Myocyte (in vitro differentiated cells): Measurements from ENCODE around the gene WDCP. TPM values are rescaled to one million over a fixed set of nuclear protein-coding genes. Genes with fewer than 3 reads are reported as not detected.

Experiments
- DNase-seq: peaks from one replicate; pipeline ENCODE4 v3.0.0-alpha.2; 2012; ENCODE audit warnings: low read depth
- total RNA-seq: library from RNA; depleted of rRNA; stranded (reverse); fragments of >200 nt; gene quantifications from 2 replicates; pipeline ENCODE4 v1.2.3, GENCODE V29; 2014

The WDCP gene
- total RNA-seq, 1 donor from 2014 or later: 11.9 TPM

DNA sequence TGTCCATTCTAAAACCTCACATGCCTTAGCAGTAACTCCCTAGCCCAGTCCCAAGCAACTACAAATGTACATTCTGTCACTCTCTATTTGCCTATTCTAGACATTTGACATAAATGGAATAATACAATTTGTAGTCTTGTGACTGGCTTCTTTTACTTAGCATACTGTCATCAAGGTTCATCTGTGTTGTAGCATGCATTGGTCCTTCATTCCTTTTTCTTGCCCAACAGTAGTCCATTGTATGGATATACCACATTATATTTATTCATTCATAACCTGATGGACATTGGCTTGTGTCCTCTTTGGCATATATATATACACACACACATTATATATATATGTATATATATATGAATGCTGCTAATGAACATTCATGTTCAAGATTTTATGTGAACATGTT lies 39.5 kb downstream of the WDCP start:
- no peak for DNase-seq

GRCh38 chr2:23994567-23994966 lies 52.6 kb downstream of the WDCP start:
- DNase-seq: no peak

- peak; percentile 30 for DNase-seq
Measured at GRCh38 chr2:23993736-23994269, 53.4 kb downstream of the WDCP start.

DNA sequence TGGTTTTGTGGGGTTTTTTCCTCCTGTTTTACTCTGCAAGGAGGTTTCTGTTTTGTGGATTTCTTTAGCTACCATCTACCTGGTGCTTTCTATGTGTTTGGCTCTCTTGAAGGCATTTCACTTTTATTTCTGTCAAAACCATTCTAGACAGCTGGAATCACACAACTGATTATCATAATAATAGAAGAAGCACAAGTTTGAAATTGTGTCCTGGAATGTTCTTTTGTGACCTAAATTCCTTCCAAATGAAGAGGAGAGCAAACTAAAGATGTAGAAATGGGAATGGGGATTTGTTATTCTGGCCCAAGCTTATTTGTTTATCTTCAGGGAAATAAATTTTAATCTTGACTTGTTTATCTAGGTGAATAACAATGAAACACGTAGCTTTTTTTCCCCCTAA lies 54.3 kb downstream of the WDCP start:
- DNase-seq: no peak

- DNase-seq: peak; percentile 32
Measured at GRCh38 chr2:23988371-23988770, 58.8 kb downstream of the WDCP start.

Other genes starting within 250 kb of the WDCP start
- 22.9 and 36.1 TPM in 2 replicates for gene ATAD2B, start 120.3 kb downstream of the WDCP start, total RNA-seq
- gene UBXN2A, start 106.9 kb downstream of the WDCP start, total RNA-seq: 13.0 and 15.6 TPM in 2 replicates
- 0.16 TPM in 1 of 2 replicates, not detected in the other for gene MFSD2B, start 37.3 kb downstream of the WDCP start, total RNA-seq
- 2.0 and 2.4 TPM in 2 replicates for gene FKBP1B, start 2.4 kb upstream of the WDCP start, total RNA-seq
- 89.0 and 92.9 TPM in 2 replicates for gene SF3B6, start 28.9 kb upstream of the WDCP start, total RNA-seq
- 61.8 and 66.8 TPM in 2 replicates for gene TP53I3, start 37.4 kb upstream of the WDCP start, total RNA-seq
- 1.1 and 2.1 TPM in 2 replicates for gene PFN4, start 75.9 kb upstream of the WDCP start, total RNA-seq
- gene FAM228B, start 76.1 kb upstream of the WDCP start, total RNA-seq: 5.9 and 6.2 TPM in 2 replicates
- gene FAM228A, start 127.7 kb upstream of the WDCP start, total RNA-seq: not detected in 2 replicates